HG03064 (cell line): Measurements from ENCODE around the gene PRKAR2B.
"Not testable (repeated sequence)": the region's sequence is repeated elsewhere in the genome, so short reads cannot be mapped to it uniquely, and the experiment has no call there.

Source experiments
- ATAC-seq: cut with Tn5 transposase; IDR thresholded peaks from one replicate; pipeline ENCODE4 v1.9.1; 2021; ENCODE audit warnings: low read depth; ENCODE audit not compliant: unreplicated experiment

Gene PRKAR2B

DNA sequence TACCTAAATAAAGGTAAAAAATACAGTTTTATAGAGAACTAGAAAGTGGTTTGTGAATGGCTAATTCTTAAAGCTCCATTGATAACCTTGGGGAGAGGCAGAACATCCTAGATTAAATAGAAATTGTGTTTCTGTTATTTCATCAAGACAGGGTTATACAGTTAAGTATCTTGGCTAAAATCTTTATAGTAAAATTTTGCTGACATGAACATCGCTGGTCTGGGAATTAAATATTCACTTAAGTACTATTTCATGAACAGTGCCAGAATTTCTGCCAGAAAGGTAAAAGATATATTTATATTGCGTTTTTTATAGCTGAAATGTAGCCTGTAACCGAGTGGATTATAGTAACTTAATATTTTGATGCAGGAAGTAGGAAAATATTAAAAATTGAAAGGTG is 70.6 kb downstream of the PRKAR2B start:
- ATAC-seq: no peak

DNA sequence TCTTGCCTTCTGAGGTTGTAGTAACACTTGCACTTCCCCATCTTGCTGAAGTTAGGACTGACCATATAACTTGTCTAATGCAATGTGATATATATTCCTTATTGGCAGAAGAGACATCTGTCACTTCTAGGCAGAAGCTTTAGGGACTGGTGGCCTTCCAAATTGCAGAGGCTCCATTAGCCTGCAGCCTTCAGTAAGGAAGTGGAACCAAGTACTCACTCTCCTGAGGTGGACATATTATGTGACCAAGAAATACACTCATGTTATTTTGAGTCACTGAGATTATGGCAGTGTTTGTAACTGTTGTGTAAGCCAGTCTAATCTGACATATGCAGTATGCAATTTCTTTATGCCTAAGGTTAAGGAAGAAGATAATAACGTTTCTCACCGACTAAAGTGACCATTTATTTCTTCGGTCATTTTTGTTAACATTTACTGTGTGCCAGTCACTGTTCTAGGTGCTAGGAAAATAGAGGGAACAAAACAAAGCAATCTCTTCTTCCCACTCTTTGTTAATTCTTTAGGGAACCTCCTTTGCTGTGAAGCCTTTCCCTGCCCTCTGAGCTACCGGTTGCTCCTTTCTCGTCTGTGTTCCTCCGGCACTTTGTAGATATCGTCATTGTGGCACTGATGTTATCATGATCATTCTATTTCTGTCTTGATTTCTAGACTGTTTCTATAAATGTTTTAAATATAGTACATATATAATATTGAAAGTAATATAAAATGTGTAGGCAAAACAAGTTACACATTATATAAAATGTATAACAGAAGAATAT is 71.4 kb downstream of the PRKAR2B start:
- no peak for ATAC-seq

DNA sequence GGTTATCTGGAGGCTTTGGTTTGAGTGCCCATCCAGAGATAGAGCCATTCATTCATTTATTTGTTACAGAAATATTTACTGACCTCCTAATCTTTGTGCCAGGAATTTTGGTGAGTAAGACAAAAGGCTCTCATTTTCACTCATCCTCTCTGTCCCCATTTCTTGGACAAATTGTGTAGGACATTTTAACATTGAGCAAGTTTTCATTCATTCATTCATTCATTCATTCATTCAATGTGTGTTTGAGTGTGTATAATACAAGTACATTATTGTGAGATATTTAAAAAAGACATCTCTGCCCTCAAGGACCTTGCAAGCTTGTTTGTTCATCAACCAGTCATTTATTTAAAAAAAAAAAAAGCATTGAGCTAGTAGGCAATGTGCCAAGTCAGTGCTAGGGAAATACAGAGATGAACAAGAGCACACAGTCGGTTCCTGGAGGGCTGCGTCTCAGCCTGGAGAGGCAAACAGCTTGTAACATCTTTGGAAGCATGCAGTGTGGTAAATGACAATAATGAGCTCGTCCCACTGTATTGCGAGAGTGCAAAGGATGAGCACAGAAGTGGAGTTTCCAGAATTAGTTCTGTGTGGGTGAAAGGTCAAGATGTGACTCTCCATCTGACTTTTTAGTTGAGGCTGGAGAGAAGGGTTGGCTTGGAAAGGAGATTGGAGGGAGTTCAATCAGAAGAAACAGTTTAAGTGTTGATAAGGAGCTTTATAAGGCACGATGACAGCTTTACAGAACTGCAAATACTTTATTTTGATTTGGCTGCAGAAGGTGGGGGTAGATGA is 73.8 kb downstream of the PRKAR2B start:
- no peak for ATAC-seq

DNA sequence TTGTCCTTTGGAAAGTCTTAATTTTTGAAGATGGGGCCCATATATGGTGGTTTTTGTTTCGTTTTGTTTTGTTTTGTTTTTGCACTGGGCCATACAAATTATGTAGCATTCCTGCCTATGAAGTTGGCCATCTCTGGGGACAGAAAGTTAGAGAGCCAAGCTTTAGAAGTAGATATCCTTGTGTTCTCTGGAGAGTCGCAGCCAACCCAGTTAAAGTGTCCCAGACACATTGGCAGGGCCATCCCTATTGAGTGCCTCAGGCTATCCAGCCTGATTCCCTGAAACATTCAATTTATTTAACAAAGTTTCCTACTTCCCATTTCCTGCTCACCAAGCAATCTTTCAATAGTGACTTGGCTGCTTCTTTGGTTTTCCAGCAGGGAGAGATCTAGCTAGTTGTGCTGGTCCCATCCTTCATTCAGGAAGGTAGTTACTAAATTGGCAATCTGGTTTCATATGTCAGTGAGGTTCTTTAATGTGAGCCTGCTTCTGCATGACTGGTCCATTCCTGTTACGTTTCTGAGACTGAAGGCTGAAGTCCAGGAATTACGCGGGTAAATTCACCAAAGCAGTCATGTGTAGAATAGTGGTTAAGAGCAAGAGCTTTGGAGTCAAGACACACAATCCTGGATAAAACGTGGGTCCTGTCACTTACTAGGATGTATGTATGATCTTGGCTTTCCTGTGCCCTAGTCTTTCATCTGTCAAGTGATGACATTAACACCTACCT is 75.0 kb downstream of the PRKAR2B start:
- ATAC-seq: no peak

DNA sequence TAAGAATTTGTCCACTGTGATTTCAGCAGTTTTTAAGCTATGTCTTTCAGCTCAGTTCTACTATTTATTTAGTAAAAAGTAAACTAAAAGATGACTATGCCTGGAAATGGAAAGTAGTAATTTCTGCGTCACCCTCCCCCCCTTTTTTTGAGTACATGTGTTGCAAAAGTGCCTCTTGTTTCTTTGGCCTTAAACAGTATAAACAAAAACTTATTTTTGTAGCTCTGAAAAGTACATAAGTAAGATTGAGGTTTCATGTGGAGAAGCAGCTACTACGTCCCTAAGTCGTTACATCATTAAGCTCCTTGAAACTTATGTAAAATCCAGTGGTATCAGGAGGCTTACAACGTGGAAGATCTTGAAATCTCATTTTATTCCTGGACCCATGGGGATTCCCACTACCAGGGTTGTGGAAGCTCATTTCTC is 78.0 kb downstream of the PRKAR2B start:
- no peak for ATAC-seq

DNA sequence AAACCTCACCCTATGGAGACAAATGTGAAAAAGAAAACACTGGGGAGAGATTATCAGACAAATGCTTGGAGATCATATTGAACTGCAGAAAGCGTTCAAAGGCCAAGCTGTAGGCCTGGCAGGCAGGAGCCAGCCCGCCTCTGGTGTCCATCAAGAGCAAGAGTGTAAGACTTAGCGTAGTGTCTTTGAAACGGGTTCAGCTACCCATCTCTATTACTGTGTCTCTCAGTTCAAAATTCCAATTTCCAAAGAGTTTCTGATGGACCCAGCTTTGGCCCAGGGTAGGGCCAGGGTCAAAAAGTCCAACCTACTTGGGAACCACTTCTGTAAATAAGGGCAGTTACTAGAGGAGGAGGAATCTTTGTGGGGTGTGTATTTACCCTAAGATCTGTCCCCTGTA is 78.9 kb downstream of the PRKAR2B start:
- ATAC-seq: no peak

DNA sequence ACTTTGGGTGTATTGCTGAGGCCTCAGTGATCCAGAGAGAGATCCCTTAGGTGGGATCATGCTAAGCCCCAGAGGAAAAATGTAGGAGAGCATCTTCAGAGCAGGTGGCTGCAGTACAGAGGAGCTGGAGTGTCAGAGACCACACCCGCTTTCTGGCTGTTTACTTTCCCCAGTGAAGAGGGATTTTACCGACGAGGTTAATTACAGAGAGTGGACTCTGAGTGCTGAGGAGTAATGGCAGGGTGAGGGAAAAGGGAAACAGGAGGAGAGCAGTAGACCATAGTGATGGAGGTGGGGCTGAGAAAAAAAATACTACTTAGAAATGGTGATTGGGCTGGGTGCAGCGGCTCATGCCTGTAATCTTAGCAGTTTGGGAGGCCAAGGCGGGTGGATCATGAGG is 81.0 kb downstream of the PRKAR2B start:
- no peak for ATAC-seq

DNA sequence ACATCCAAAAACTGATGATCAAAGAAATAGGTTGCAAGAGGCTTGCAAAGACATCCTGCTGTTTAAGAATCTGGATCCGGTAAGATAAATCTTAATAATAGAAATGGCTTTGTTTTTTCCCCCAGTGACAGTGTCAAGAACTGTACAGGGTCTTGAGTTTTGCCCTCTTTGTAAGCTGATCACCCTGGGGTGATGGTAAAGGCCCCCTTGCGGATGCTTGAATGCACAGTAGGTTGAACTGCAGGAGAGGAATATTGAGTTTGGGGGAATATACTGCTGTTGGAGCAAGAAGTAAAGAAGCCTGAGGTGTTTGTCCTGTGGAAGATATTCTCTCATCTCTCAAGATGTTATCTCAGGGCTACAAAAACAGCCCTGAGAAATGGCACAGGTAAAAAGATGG is 83.7 kb downstream of the PRKAR2B start:
- no peak for ATAC-seq

DNA sequence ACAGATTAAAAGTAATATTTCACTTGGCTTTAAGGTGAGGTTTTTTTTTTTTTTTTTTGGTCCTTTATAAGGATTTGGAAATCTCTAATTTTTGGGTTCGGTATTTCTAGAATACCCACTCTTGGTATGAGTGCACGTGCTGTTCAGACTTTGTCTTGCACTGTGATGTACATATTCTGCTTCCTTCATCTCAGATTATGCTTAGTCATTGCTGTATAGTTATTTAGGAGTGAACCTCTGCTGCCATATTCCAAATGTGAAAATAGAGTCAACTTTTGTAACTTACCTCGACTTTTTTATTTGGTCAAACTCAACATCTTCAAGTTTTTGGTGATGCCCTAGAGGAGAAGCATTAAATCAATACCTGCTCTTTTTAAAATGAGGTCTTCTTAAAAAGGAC is 84.2 kb downstream of the PRKAR2B start:
- ATAC-seq: no peak

DNA sequence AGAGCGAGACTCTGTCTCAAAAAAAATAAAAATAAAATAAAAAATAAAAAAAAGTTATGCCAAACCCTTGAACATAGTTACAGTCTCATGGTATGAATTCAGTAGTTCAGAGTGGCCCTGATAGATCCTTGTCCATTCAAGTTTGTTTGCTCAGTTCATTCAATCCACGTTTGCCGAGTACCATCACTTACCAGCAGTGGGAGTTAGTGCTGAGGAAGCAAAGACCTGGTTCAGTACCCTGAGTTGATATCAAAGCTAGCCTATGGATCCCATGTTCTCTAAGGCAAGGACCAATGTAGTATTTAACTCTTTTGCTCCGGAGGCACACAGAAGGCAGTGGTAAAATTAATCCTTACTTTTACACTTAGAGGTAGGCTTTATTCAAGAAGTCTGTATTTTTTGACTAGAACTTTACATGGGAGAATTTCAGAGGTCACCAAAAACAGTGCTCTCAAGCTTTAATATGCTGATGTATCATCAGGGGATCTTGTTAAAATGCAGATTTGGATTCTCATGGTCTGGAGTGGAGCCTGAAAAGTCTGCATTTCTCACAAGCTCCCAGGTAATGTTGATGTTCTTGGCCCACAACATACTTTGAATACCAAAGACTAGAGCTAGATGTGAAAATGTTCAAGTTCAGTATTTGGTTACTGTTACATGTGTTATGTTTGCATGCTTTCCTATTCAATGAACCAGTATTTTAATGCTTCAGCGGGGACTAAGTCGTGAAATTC is 86.1 kb downstream of the PRKAR2B start:
- ATAC-seq: no peak

DNA sequence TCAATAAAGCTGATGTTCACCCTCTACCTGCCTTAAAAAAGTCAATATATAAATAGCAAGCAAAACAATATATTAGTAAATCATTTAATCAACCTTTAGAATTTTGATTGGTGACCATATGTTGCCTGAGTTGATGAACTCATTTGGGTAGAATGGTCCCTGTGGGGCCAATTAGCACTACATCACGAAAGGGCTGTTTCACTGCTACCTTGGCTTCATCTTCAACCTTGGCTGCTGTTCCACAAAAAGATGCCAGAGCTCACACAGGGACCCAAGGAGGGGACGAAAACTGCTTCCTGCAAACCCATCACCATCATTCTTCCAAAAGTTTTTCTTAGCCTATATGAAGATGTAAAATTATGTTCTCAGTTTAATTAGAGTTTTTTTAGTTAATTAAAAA is 88.9 kb downstream of the PRKAR2B start:
- ATAC-seq: no peak

DNA sequence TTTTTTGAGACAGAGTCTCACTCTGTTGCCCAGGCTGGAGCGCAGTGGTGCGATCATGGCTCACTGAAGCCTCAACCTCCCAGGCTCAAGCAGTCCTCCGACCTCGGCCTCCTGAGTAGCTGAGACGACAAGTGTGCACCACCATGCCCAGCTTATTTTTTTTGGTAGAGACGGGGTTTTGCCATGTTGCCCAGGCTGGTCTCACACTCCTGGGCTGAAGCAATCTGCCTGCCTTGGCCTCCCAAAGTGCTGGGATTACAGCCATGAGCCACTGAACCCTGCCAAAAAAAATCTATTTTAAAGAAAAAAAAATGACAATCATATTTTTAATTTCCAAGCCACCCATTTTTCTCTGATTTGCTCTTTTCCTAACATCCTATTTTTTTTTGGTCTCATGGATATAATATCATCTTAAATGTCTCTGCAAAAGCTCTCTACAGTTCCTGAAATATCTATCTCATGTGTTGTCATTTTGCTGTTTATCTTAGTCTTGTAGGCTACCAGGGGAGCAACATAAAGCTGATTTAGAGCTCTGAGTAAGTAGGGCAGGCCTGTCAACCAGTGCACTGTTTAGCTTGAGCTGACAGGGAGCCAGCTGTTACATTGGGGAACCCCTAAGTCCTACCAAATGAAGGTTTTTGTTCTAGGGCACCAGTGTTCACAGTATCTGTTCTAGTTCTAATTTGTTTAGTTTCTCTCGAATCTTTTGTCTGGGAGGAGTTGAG is 94.4 kb downstream of the PRKAR2B start:
- ATAC-seq: no peak

DNA sequence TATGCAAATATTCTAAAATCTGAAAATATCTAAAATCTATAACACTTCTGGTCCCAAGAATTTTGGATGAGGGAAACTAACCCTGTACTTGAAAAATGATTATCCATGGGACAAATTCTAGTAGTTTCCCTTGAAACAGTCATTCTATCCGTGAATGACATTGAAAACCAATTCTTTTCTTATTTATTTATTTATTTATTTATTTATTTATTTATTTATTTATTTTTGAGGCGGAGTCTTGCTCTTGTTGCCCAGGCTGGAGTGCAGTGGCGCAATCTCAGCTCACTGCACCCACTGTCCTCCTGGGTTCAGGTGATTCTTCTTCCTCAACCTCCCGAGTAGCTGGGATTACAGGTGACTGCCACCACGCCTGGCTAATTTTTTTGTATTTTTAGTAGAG is 99.4 kb downstream of the PRKAR2B start:
- ATAC-seq: not testable (repeated sequence)

DNA sequence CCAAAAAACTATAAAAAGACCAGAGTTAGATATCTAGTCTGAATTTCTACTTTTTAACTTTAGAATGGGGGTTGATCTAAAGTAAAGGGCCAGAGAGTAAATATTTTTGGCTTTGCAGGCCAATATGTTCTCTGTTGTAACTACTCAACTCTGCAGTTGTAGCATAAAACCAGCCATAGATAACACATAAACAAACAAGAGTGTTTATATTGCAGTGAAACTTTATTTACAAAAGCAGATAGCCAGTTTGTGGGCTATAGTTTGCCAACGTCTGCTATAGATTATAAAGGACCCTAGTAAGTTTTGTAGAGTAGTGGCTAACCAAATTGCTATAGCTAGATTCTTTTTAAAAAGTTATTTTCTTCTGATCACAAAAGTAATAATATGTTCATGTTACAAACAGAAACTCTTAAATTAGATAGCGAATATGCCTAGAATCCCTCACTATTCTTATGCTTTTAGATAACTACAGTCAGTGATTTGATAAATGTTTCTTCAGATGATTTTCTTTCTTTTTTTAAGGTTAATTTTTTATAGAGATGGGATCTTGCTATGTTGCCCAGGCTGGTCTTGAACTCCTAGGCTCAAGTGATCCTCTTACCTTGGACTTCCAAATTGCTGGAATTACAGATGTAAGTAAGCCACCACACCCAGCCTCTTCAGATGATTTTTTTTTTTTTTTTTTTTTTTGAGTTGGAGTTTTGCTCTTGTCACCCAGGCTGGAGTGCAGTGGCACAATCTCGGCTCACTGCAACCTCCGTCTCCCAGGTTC is 100.7 kb downstream of the PRKAR2B start:
- ATAC-seq: no peak

DNA sequence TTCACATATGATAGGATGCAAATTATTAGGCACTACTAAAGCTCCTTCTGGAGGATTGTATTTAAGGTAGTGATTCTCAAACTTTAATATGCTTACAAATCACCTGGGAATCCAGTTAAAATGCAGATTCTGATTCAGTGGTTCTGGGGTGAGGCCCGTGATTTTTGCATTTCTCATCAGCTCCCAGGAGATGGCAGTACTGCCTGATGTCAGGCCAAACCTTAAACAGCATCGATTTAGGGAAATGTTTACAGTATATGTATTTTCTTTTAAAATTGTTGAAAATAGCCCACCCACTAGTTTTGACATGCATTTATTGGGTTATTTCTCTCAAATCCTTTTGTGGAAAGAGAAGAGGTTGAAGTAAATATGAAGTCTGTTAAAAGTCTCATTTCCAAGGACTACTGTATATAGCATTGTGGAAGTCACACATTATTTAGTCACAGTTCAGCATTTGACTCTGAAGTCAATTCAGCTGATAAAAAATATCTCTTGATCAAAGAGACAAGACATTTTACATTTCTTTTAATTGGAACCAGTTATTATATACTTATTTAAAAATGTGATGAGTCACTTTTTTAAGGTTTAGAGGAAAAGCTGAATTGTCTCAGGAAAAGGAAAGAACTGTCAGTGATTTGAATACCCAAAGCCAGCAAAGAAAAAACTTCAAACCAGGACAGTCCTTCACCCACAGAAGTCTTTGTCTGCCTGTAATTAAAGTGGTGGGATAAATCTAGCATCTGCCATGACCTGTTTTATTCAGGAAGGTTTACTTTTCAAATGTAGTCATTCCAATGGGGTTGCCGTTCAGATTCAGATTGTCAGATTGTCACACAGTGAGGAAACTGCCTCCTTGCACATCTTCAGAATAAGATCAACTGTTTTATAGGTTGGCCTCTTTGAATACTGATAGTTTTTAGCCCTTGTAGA is 103.2 kb downstream of the PRKAR2B start:
- peak; percentile 74 for ATAC-seq

DNA sequence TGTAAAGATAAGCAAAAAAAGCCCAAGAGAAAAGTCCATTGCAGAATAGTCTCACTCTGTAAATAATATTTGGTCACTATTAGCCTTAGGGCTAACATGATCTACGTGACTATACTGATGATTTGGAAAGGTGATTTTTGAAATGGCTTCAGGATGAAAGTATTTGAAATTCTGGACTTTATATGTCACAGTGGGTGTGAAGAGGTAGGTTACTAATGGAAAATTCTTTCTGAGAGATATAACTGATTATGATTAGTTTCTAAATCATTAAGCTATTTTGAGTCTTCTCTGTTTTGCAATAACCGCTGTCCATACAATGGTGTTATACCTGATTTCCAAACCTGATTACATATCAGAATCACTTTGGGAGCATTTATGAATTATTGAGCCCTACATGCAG is 104.2 kb downstream of the PRKAR2B start:
- ATAC-seq: no peak

DNA sequence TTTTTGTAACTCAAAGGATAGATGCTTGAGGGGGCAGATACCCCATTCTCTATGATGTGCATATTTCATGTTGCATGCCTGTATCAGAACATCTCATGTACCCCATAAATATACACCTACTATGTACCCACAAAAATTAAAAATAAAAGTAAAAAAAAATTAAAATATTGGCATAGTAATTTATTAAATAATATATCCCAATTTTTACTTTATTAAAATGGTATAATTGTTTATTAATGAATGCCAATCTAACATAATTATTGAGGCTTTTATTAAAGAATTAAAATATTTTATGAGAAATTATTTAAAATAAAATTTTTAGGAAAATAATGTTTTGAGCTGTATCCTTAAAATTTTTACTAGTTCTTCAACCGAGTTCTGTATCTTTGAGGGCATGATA is 105.4 kb downstream of the PRKAR2B start:
- no peak for ATAC-seq

DNA sequence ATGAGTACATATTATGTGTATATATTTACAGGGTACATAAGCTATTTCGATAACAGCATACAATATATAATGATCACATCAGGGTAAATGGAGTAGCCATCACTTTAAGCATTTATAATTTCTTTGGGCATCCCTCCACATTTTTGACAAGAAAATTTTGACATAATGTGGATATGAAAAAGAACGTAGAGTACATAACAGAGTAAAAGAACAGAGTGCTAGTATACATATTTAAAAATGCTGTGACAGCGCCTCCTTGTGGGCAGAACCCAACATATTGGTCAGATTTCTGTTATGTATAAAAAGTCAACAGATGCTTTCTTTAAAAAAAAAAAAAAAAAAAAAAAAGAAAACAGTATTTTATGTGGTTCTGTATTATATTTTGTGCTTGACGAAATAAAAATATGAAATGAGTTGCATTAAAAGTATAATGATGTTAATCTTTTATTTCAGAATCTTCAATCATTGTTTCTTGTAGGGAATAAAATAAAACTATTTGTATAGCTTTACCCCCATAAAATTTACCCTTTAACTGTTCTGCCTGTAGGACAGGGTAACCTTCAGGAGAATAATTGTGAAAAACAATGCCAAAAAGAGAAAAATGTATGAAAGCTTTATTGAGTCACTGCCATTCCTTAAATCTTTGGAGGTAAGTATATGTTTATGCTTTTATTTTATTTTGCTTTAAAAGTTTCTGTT is 106.0 kb downstream of the PRKAR2B start:
- peak; percentile 59 for ATAC-seq
